Endodermal cell (in vitro differentiated cells): ENCODE results near the gene FUT2. TPM values are rescaled to one million over a fixed set of nuclear protein-coding genes. Genes with fewer than 3 reads are reported as not detected.

ENCODE experiments used
- DNase-seq: peaks from one replicate; pipeline ENCODE4 v3.0.0-alpha.2; 2017
- H3K27ac ChIP-seq: 2 replicates; pipeline ENCODE4 v1.5.1; 2013; ENCODE audit warnings: mild to moderate bottlenecking, low read depth, low read length, moderate library complexity
- H3K27me3 ChIP-seq: 2 replicates; pipeline ENCODE4 v1.6.1; 2013; ENCODE audit warnings: mild to moderate bottlenecking, low read length, moderate library complexity; ENCODE audit not compliant: insufficient read depth, control insufficient read depth, poor library complexity, severe bottlenecking
- H3K36me3 ChIP-seq: 2 replicates; pipeline ENCODE4 v1.7.0; 2013; ENCODE audit warnings: mild to moderate bottlenecking, low read length, moderate library complexity; ENCODE audit not compliant: control insufficient read depth, insufficient read depth
- H3K4me1 ChIP-seq: one replicate; pipeline ENCODE4 v1.7.0; 2013; ENCODE audit warnings: low read length; ENCODE audit not compliant: control insufficient read depth, insufficient read depth
- H3K4me3 ChIP-seq: 2 replicates; pipeline ENCODE4 v1.5.1; 2013; ENCODE audit warnings: mild to moderate bottlenecking, low read length, moderate library complexity
- H3K9ac ChIP-seq: 2 replicates; pipeline ENCODE4 v1.6.1; 2013; ENCODE audit warnings: mild to moderate bottlenecking, low read length, moderate library complexity; ENCODE audit not compliant: poor library complexity, severe bottlenecking; ENCODE audit errors: extremely low read depth
- H3K9me3 ChIP-seq: 2 replicates; pipeline ENCODE4 v1.6.1; 2013; ENCODE audit warnings: mild to moderate bottlenecking, low read length, moderate library complexity; ENCODE audit not compliant: control insufficient read depth
- H3K27ac Mint-ChIP-seq: 2 replicates; pipeline ENCODE4 v1.8.0; 2020; ENCODE audit warnings: mixed read lengths
- H3K27me3 Mint-ChIP-seq: 2 replicates; pipeline ENCODE4 v1.8.0; 2021; ENCODE audit warnings: mild to moderate bottlenecking, mixed read lengths; ENCODE audit not compliant: insufficient read depth
- H3K36me3 Mint-ChIP-seq: 2 replicates; pipeline ENCODE4 v1.8.0; 2020; ENCODE audit warnings: low read depth, mixed read lengths
- H3K4me1 Mint-ChIP-seq: 2 replicates; pipeline ENCODE4 v1.8.0; 2020; ENCODE audit warnings: mixed read lengths
- H3K4me3 Mint-ChIP-seq: 2 replicates; pipeline ENCODE4 v1.8.0; 2020; ENCODE audit warnings: mild to moderate bottlenecking, moderate library complexity, mixed read lengths
- H3K9me3 Mint-ChIP-seq: 2 replicates; pipeline ENCODE4 v1.8.0; 2020; ENCODE audit warnings: mild to moderate bottlenecking, mixed read lengths
- CTCF ChIP-seq: fragments of 200-600 bp; sonication (generic); conservative IDR thresholded peaks from 2 replicates; pipeline ENCODE4 v1.5.0; 2021; ENCODE audit warnings: antibody characterized with exemption, mild to moderate bottlenecking
- WGBS, 2 experiments: methylation state at CpG; one replicate each; pipeline versions ENCODE4 v1.1.5 to v1.1.7; 2013; ENCODE audit warnings: missing lambda C conversion rate in 2 of 2, mixed read lengths in 1 of 2; ENCODE audit not compliant: insufficient coverage in 1 of 2, insufficient read length in 1 of 2; 5-methylcytosine and 5-hydroxymethylcytosine counted together
- total RNA-seq, 2 donors: library from RNA; stranded (reverse); fragmentation: NEBNext Ultra II Directional in 1 of 2; extraction: Animal tissue kit (Norgen Biotek cat#: 25700) in 1 of 2; gene quantifications; 2 replicates in 1 of 2; 3 replicates in 1 of 2; pipeline ENCODE4 v1.2.1, GENCODE V29; 2021

The FUT2 gene
- total RNA-seq, 2 donors from 2014 or later, result 5.8 to 11.0 TPM

- Histone ChIP-seq H3K36me3 (no peaks in the 10 kb centered on the region), H3K4me1 (no peaks in the 10 kb centered on the region), H3K27ac (no peak overlapping the region), H3K27me3 (no peaks in the 10 kb centered on the region), H3K4me3 (no peak overlapping the region), H3K9ac (no peak overlapping the region), H3K9me3 (no peaks in the 10 kb centered on the region)
- TF ChIP-seq CTCF, result no peak
- no peak overlapping the region for H3K27ac Mint-ChIP-seq
- peaks cover 14% of the 10 kb centered on the region for H3K27me3 Mint-ChIP-seq
- no peak overlapping the region for H3K4me3 Mint-ChIP-seq
- 97 to 98% methylated on average over 11 to 26 of the region's 26 CpGs for WGBS, 2 experiments
- no peaks in the 10 kb centered on the region for H3K36me3 Mint-ChIP-seq
- DNase-seq, result no peak
- peaks cover 10% of the 10 kb centered on the region for H3K4me1 Mint-ChIP-seq
- H3K9me3 Mint-ChIP-seq, result no peaks in the 10 kb centered on the region
Observed at GRCh38 chr19:48669903-48670668, 25.7 kb upstream of the FUT2 start.

GRCh38 chr19:48670699-48671445, 24.9 kb upstream of the FUT2 start:
- no peak for DNase-seq
- no peak overlapping the region for H3K4me3 ChIP-seq
- 86 to 90% methylated on average over 15 to 21 of the region's 21 CpGs for WGBS, 2 experiments
- Mint-ChIP-seq H3K27ac (no peak overlapping the region), H3K4me3 (no peak overlapping the region), H3K9me3 (no peaks in the 10 kb centered on the region), H3K36me3 (no peaks in the 10 kb centered on the region), H3K4me1 (peaks cover 10% of the 10 kb centered on the region), H3K27me3 (peaks cover 14% of the 10 kb centered on the region)
- H3K36me3 ChIP-seq, result no peaks in the 10 kb centered on the region
- no peak overlapping the region for H3K27ac ChIP-seq
- no peaks in the 10 kb centered on the region for H3K27me3 ChIP-seq
- TF ChIP-seq CTCF, result peak; percentile 25
- H3K4me1 ChIP-seq, result no peaks in the 10 kb centered on the region
- H3K9me3 ChIP-seq, result no peaks in the 10 kb centered on the region
- no peak overlapping the region for H3K9ac ChIP-seq

- H3K9me3 Mint-ChIP-seq, result no peaks in the 10 kb centered on the region
- peaks cover 10% of the 10 kb centered on the region for H3K4me1 Mint-ChIP-seq
- peaks cover 14% of the 10 kb centered on the region for H3K27me3 Mint-ChIP-seq
- Histone ChIP-seq H3K4me3 (no peak overlapping the region), H3K36me3 (no peaks in the 10 kb centered on the region), H3K27ac (no peak overlapping the region), H3K9me3 (no peaks in the 10 kb centered on the region), H3K9ac (no peak overlapping the region), H3K27me3 (no peaks in the 10 kb centered on the region), H3K4me1 (no peaks in the 10 kb centered on the region)
- no peak overlapping the region for H3K27ac Mint-ChIP-seq
- no peak for TF ChIP-seq CTCF
- 85 to 87% methylated on average over 4 to 7 of the region's 10 CpGs for WGBS, 2 experiments
- H3K36me3 Mint-ChIP-seq, result no peaks in the 10 kb centered on the region
- no peak for DNase-seq
- no peak overlapping the region for H3K4me3 Mint-ChIP-seq
Observed at GRCh38 chr19:48671446-48671995, 24.2 kb upstream of the FUT2 start.
